ENCODE data around the gene IPP.

Gene IPP

DNA sequence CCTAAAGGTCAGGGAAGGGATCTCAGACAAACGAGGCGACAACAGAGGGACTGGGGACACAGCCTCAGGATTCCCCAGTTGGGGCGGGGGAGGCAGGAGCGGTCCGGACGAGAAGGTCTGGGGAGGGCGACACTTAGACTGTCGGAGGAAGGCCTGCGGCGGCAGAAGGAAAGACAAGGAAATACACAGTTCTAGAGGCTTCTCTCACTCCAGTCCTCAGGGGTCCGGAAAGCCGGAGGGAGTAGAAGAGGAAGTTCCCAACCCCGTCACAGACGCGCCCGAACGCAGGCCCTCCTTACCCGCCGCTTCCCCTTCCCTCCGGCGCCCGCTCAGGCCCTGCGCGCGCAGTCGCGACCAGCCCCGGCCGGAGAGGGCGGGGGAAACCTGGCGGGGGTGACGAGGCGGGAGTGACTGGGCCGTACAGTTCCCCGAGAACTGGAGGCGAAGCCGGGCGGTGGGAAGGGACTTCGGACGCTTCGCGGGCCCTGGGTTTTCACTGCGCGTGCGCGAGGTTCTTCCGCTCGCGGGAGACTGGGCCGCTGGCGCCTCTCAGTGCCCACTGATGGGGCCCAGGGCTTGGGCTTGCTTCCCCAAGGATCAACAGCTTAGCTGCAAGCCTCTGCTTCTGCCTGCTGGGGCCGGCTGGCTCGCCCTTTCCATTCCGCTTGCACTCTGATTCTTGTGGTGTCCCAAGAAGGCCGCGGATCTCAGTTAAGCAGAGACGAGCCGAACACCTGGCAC lies at the start of gene IPP:
TSS of gene IPP (minus strand) at position 356 of the 741 bp plus-strand sequence. CDS start 4,242 bp downstream, outside the sequence.
- TF ChIP-seq CTCF (IDR thresholded peaks at IDR 0.05; ENCODE audit: extremely low read depth, missing control alignments) = peak; percentile 45
- DNase-seq (ENCODE audit: low spot score) = peak; percentile 99

DNA sequence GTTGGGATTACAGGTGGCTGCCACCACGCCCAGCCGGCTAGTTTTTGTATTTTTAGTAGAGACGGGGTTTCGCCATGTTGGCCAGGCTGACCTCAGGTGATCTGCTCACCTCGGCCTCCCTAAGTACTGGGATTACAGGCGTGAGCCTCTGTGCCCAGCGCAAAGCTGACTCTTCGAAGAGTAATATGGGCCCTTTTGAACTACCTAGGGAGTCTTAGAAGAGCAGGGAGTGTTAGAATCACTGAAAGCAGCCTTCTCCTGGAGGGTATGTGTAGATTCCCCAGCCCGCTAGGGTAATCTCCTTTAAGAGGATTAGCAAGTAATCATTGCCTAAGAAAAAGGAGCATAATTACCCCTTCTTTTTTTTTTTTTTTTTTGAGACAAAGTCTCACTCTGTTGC lies 46.5 kb upstream of the IPP start:
- no peak for TF ChIP-seq CTCF (IDR thresholded peaks at IDR 0.05; ENCODE audit: extremely low read depth, missing control alignments)
- DNase-seq (ENCODE audit: low spot score) = no peak

- TF ChIP-seq CTCF (IDR thresholded peaks at IDR 0.05; ENCODE audit: extremely low read depth, missing control alignments) = no peak
- no peak for DNase-seq (ENCODE audit: low spot score)
These were observed 45.9 kb upstream of the IPP start for GRCh38 chr1:45796381-45796780.

- no peak for TF ChIP-seq CTCF (IDR thresholded peaks at IDR 0.05; ENCODE audit: extremely low read depth, missing control alignments)
- DNase-seq (ENCODE audit: low spot score) = no peak
These were observed 43.6 kb upstream of the IPP start for GRCh38 chr1:45793942-45794604.

GRCh38 chr1:45792744-45793143 lies 42.3 kb upstream of the IPP start:
- TF ChIP-seq CTCF (IDR thresholded peaks at IDR 0.05; ENCODE audit: extremely low read depth, missing control alignments) = no peak
- no peak for DNase-seq (ENCODE audit: low spot score)

GRCh38 chr1:45789601-45790000 lies 39.1 kb upstream of the IPP start:
- TF ChIP-seq CTCF (IDR thresholded peaks at IDR 0.05; ENCODE audit: extremely low read depth, missing control alignments) = no peak

DNA sequence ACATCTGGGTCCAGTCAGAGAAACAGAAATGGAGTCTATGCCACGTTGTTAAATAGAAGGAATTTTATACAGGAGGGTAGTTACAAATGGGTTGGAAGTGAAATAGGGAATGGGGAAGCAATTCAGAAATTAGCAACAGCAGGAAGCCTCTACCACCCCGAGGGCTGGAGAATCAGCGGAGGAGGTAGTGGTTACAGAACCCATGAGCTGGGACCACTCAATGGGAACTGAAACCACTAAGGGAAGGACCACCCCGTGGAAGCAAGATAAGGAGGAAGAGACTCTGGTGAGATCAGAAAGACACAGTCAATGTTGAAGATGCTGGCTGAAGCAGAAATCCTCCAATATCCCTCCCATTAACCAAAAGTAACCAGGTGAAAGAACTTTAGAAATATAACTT lies 37.5 kb upstream of the IPP start:
- no peak for DNase-seq (ENCODE audit: low spot score)
- no peak for TF ChIP-seq CTCF (IDR thresholded peaks at IDR 0.05; ENCODE audit: extremely low read depth, missing control alignments)

More at GRCh38 chr1:45789601-45790000, 39.1 kb upstream of the IPP start:
- no peak for DNase-seq (ENCODE audit: low spot score)
